ENCODE results near the gene KIF18A.

- TF ChIP-seq POLR2A (IDR thresholded peaks at IDR 0.05; ENCODE audit: insufficient read depth in 1 of 2, low read depth in 2 of 2, low read length in 2 of 2), result no peak
- TF ChIP-seq CTCF (CRISPR knock-in tag; IDR thresholded peaks at IDR 0.05), result no peak
- no peak for TF ChIP-seq MYC (CRISPR knock-in tag; IDR thresholded peaks at IDR 0.05; ENCODE audit: borderline replicate concordance)
- TF ChIP-seq TIGD3 (CRISPR knock-in tag; IDR thresholded peaks at IDR 0.05; ENCODE audit: borderline replicate concordance), result no peak
- no peak for TF ChIP-seq MYNN (CRISPR knock-in tag; IDR thresholded peaks at IDR 0.05; ENCODE audit: low read depth)
Observed at GRCh38 chr11:28106353-28107043, 1.5 kb downstream of the KIF18A start.
